ENCODE results near the gene TCF4. TPM values are rescaled to one million over a fixed set of nuclear protein-coding genes. Genes with fewer than 3 reads are reported as not detected.

TCF4 gene
- total and polyA plus RNA-seq, 2 experiments from 2014 or later = 77.7 to 89.2 TPM

DNA sequence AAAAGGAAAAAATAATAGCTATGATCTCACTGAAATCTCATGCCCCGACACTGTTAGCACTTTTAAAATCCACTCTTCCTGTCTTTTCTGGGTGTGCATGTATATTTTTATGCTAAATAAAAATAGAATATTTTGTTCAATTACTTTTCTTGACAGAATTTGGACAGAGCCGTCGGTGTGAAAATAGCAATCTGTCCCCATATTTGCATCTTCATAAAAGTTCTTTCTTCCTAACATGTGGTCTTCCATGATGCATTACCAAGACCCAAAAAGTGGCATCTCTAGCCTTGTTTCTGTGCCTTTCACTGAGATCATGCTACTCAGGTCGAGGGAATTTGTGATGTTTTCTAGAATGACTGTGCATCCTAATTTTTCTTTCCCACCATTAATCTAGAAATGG lies 329.9 kb downstream of the TCF4 start:
- Mint-ChIP-seq H3K4me3 (no peak overlapping the region), H3K36me3 (ENCODE audit: low read depth) (peaks cover 48% of the 10 kb centered on the region; the same call in 2 of the 3 replicates), H3K27me3 (ENCODE audit: insufficient read depth, low read depth, poor library complexity) (peaks cover 4% of the 10 kb centered on the region), H3K4me1 (peaks cover 9% of the 10 kb centered on the region; the same call in 2 of the 3 replicates), H3K27ac (no peak overlapping the region), H3K9me3 (no peaks in the 10 kb centered on the region; the same call in 2 of the 3 replicates)
- no peak for TF ChIP-seq ZNF114 (CRISPR knock-in tag; IDR thresholded peaks at IDR 0.05)
- no peak for TF ChIP-seq ZNF331 (CRISPR knock-in tag; IDR thresholded peaks at IDR 0.05; ENCODE audit: low read depth)
- TF ChIP-seq, protein P1, sequence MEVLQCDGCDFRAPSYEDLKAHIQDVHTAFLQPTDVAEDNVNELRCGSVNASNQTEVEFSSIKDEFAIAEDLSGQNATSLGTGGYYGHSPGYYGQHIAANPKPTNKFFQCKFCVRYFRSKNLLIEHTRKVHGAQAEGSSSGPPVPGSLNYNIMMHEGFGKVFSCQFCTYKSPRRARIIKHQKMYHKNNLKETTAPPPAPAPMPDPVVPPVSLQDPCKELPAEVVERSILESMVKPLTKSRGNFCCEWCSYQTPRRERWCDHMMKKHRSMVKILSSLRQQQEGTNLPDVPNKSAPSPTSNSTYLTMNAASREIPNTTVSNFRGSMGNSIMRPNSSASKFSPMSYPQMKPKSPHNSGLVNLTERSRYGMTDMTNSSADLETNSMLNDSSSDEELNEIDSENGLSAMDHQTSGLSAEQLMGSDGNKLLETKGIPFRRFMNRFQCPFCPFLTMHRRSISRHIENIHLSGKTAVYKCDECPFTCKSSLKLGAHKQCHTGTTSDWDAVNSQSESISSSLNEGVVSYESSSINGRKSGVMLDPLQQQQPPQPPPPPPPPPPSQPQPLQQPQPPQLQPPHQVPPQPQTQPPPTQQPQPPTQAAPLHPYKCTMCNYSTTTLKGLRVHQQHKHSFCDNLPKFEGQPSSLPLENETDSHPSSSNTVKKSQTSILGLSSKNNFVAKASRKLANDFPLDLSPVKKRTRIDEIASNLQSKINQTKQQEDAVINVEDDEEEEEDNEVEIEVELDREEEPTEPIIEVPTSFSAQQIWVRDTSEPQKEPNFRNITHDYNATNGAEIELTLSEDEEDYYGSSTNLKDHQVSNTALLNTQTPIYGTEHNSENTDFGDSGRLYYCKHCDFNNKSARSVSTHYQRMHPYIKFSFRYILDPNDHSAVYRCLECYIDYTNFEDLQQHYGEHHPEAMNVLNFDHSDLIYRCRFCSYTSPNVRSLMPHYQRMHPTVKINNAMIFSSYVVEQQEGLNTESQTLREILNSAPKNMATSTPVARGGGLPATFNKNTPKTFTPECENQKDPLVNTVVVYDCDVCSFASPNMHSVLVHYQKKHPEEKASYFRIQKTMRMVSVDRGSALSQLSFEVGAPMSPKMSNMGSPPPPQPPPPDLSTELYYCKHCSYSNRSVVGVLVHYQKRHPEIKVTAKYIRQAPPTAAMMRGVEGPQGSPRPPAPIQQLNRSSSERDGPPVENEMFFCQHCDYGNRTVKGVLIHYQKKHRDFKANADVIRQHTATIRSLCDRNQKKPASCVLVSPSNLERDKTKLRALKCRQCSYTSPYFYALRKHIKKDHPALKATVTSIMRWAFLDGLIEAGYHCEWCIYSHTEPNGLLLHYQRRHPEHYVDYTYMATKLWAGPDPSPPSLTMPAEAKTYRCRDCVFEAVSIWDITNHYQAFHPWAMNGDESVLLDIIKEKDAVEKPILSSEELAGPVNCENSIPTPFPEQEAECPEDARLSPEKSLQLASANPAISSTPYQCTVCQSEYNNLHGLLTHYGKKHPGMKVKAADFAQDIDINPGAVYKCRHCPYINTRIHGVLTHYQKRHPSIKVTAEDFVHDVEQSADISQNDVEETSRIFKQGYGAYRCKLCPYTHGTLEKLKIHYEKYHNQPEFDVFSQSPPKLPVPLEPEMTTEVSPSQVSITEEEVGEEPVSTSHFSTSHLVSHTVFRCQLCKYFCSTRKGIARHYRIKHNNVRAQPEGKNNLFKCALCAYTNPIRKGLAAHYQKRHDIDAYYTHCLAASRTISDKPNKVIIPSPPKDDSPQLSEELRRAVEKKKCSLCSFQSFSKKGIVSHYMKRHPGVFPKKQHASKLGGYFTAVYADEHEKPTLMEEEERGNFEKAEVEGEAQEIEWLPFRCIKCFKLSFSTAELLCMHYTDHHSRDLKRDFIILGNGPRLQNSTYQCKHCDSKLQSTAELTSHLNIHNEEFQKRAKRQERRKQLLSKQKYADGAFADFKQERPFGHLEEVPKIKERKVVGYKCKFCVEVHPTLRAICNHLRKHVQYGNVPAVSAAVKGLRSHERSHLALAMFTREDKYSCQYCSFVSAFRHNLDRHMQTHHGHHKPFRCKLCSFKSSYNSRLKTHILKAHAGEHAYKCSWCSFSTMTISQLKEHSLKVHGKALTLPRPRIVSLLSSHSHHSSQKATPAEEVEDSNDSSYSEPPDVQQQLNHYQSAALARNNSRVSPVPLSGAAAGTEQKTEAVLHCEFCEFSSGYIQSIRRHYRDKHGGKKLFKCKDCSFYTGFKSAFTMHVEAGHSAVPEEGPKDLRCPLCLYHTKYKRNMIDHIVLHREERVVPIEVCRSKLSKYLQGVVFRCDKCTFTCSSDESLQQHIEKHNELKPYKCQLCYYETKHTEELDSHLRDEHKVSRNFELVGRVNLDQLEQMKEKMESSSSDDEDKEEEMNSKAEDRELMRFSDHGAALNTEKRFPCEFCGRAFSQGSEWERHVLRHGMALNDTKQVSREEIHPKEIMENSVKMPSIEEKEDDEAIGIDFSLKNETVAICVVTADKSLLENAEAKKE (CRISPR knock-in tag; IDR thresholded peaks at IDR 0.05) = no peak
- TF ChIP-seq POLR2AphosphoS5 (IDR thresholded peaks at IDR 0.05; ENCODE audit: low read depth) = no peak
- TF ChIP-seq EZH2phosphoT487 (IDR thresholded peaks at IDR 0.05; ENCODE audit: unreplicated experiment) = no peak
- TF ChIP-seq CREB1 (CRISPR knock-in tag; IDR thresholded peaks at IDR 0.05; ENCODE audit: low read depth) = no peak
- TF ChIP-seq CTCF (conservative IDR thresholded peaks at IDR 0.05; ENCODE audit: low read depth in 2 of 2) = no peak
- no peak for TF ChIP-seq JUNB (IDR thresholded peaks at IDR 0.05; ENCODE audit: unreplicated experiment)
- TF ChIP-seq NANOG (IDR thresholded peaks at IDR 0.05; ENCODE audit: borderline replicate concordance) = no peak
- TF ChIP-seq ETS1 (IDR thresholded peaks at IDR 0.05) = no peak
- no peak for TF ChIP-seq EZH2 (IDR thresholded peaks at IDR 0.05; ENCODE audit: low read depth, unreplicated experiment)
- TF ChIP-seq, protein P2, sequence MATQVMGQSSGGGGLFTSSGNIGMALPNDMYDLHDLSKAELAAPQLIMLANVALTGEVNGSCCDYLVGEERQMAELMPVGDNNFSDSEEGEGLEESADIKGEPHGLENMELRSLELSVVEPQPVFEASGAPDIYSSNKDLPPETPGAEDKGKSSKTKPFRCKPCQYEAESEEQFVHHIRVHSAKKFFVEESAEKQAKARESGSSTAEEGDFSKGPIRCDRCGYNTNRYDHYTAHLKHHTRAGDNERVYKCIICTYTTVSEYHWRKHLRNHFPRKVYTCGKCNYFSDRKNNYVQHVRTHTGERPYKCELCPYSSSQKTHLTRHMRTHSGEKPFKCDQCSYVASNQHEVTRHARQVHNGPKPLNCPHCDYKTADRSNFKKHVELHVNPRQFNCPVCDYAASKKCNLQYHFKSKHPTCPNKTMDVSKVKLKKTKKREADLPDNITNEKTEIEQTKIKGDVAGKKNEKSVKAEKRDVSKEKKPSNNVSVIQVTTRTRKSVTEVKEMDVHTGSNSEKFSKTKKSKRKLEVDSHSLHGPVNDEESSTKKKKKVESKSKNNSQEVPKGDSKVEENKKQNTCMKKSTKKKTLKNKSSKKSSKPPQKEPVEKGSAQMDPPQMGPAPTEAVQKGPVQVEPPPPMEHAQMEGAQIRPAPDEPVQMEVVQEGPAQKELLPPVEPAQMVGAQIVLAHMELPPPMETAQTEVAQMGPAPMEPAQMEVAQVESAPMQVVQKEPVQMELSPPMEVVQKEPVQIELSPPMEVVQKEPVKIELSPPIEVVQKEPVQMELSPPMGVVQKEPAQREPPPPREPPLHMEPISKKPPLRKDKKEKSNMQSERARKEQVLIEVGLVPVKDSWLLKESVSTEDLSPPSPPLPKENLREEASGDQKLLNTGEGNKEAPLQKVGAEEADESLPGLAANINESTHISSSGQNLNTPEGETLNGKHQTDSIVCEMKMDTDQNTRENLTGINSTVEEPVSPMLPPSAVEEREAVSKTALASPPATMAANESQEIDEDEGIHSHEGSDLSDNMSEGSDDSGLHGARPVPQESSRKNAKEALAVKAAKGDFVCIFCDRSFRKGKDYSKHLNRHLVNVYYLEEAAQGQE (IDR thresholded peaks at IDR 0.05; ENCODE audit: unreplicated experiment) = no peak
- no peak for TF ChIP-seq STAT1 (IDR thresholded peaks at IDR 0.05; ENCODE audit: unreplicated experiment)
- Histone ChIP-seq H3K27ac (ENCODE audit: low read depth) (no peak overlapping the region), H3K9me2 (ENCODE audit: insufficient read depth) (no peaks in the 10 kb centered on the region), H3K4me3 (no peak overlapping the region), H2AFZ (no peak overlapping the region), H3K4me1 (ENCODE audit: insufficient read depth) (peaks cover 16% of the 10 kb centered on the region), H3K79me2 (replicated peaks; ENCODE audit: insufficient read depth) (no peaks in the 10 kb centered on the region), H3K27me3 (ENCODE audit: insufficient read depth) (no peaks in the 10 kb centered on the region), H4K20me1 (replicated peaks; ENCODE audit: insufficient read depth) (no peaks in the 10 kb centered on the region), H3K4me2 (no peak overlapping the region), H3F3A (replicated peaks; ENCODE audit: low read depth) (no peaks in the 10 kb centered on the region), H3K36me3 (ENCODE audit: insufficient read depth) (0 out of 2 replicates have a peak, but pooled peaks cover 4% of the 10 kb centered on the region)
- ATAC-seq (no peak), DNase-seq (ENCODE audit: low spot score) (no peak)

Measured in GM23338 (cell line).